CD4-positive, alpha-beta T cell (primary cell): ENCODE data around the gene SUPT4H1. TPM values are rescaled to one million over a fixed set of nuclear protein-coding genes. Genes with fewer than 3 reads are reported as not detected.

ENCODE experiments used
- ATAC-seq: fragments of 200-7000 bp; cut with Tn5 transposase; one replicate; pipeline ENCODE4 v1.10.0; 2022; ENCODE audit warnings: mild to moderate bottlenecking; ENCODE audit not compliant: poor library complexity
- CTCF ChIA-PET: fragments of 350-600 bp; sonication (Branson Sonifier 250); formaldehyde crosslinking; loops from one replicate; lab custom pipeline; 2021; ENCODE audit warnings: antibody characterized with exemption, inconsistent platforms; lab: Charles Lee
- POLR2A ChIA-PET: fragments of 350-600 bp; sonication (Branson Sonifier 250); formaldehyde crosslinking; loops from one replicate; lab custom pipeline; 2021; ENCODE audit warnings: antibody characterized with exemption, inconsistent platforms; lab: Charles Lee
- DNase-seq, 14 experiments: peaks; one replicate each; pipeline ENCODE4 v3.0.0-alpha.2; 2013 to 2020; ENCODE audit warnings: mixed read lengths in 2 of 14
- H3K27ac ChIP-seq, 2 donors: one replicate each; pipeline versions ENCODE4 v1.5.1 to v1.7.0; 2013; ENCODE audit warnings: low read length in 2 of 2, low read depth in 1 of 2, mild to moderate bottlenecking in 1 of 2
- H3K27me3 ChIP-seq, 2 experiments: 1 replicate in 1 of 2; 2 replicates in 1 of 2; pipeline versions ENCODE4 v1.6.1 to v1.7.0; 2013; ENCODE audit warnings: low read length in 2 of 2, control low read depth in 1 of 2, mild to moderate bottlenecking in 1 of 2, moderate library complexity in 1 of 2; ENCODE audit not compliant: insufficient read depth in 2 of 2, control insufficient read depth in 1 of 2
- H3K36me3 ChIP-seq: one replicate; pipeline ENCODE4 v1.6.1; 2013; ENCODE audit warnings: low read length, control low read depth; ENCODE audit not compliant: insufficient read depth
- H3K4me1 ChIP-seq: one replicate; pipeline ENCODE4 v1.6.1; 2013; ENCODE audit warnings: low read length, control low read depth; ENCODE audit not compliant: insufficient read depth
- H3K4me3 ChIP-seq: one replicate; pipeline ENCODE4 v1.5.1; 2013; ENCODE audit warnings: mild to moderate bottlenecking, low read length, moderate library complexity
- H3K9me3 ChIP-seq, 2 experiments: 1 replicate in 1 of 2; 2 replicates in 1 of 2; pipeline versions ENCODE4 v1.6.1 to v1.7.0; 2013; ENCODE audit warnings: low read length in 2 of 2, mild to moderate bottlenecking in 2 of 2, control low read depth in 1 of 2, moderate library complexity in 1 of 2; ENCODE audit not compliant: control insufficient read depth in 1 of 2, insufficient read depth in 1 of 2
- H3K27ac Mint-ChIP-seq: one replicate; pipeline ENCODE4 v1.8.0; 2020; ENCODE audit warnings: mixed read lengths
- H3K27me3 Mint-ChIP-seq: one replicate; pipeline ENCODE4 v1.8.0; 2021; ENCODE audit warnings: mixed read lengths
- H3K36me3 Mint-ChIP-seq: one replicate; pipeline ENCODE4 v1.8.0; 2021; ENCODE audit warnings: low read depth, mixed read lengths
- H3K4me1 Mint-ChIP-seq: one replicate; pipeline ENCODE4 v1.8.0; 2021; ENCODE audit warnings: low read depth, mixed read lengths
- H3K4me3 Mint-ChIP-seq: one replicate; pipeline ENCODE4 v1.8.0; 2020; ENCODE audit warnings: mild to moderate bottlenecking, mixed read lengths
- H3K9me3 Mint-ChIP-seq: one replicate; pipeline ENCODE4 v1.8.0; 2020; ENCODE audit warnings: mixed read lengths
- intact Hi-C, 2 experiments: fragments of 100-400 bp; cut with DNase I in 1 of 2; cut with micrococcal nuclease in 1 of 2; formaldehyde crosslinking; loops; one replicate each; pipeline versions ENCODE4 v1.15.1 to v1.9.0; 2023 to 2025; cut with DNase I, micrococcal nuclease
- total RNA-seq, 174 experiments: library from RNA in 2 of 174; stranded (reverse) in 2 of 174; gene quantifications; one replicate each; pipeline ENCODE4 v1.2.3 and lab custom pipeline; 2021 to 2026
- TF ChIP-seq, protein P1 (sequence below): fragments of 200-600 bp; IDR thresholded peaks from one replicate; pipeline ENCODE4 v1.8.0; 2022; ENCODE audit warnings: antibody characterized with exemption, mild to moderate bottlenecking

SUPT4H1 gene
- total RNA-seq, 2 experiments from 2014 or later: 46.5 to 47.0 TPM

DNA sequence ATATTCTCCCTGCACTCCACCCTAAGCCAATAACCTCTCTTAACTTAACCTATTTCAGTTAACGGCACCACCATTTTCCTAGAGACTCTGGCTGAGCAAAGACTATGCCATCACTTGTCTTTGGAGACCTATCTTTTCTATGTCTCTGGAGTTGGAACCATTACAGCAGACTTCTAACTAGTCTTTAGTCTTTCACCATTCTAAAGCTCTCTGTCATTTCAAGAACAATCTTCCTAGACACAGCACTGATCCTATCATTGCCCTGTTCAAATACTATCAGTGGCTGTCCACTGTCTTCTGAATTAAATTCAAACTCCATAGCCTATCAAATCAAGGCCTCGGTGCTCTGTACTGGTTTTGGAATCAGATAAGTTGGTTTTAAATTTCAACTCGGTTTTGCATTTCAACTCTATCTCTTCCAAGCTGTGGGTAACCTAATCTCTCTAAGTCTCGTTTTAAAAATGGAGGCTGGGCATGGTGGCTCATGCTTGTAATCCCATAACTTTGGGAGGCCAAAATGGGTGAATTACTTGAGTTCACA is 33.4 kb upstream of the SUPT4H1 start:
- Histone ChIP-seq H3K9me3 (no peaks in the 10 kb centered on the region), H3K27me3 (no peaks in the 10 kb centered on the region), H3K27ac (no peak overlapping the region), H3K4me1 (peaks cover 11% of the 10 kb centered on the region), H3K4me3 (no peak overlapping the region), H3K36me3 (no peaks in the 10 kb centered on the region)
- Mint-ChIP-seq H3K9me3 (no peaks in the 10 kb centered on the region), H3K4me3 (no peak overlapping the region), H3K27ac (no peak overlapping the region), H3K36me3 (no peaks in the 10 kb centered on the region), H3K27me3 (no peaks in the 10 kb centered on the region), H3K4me1 (peaks cover 22% of the 10 kb centered on the region)
- POLR2A ChIA-PET: interaction anchor here (1.2 kb wide), 1 partner anchor 57 kb away, joined by 3 read pairs; the partner anchor contains the start of gene TSPOAP1
- intact Hi-C loops: no loop called here
- DNase-seq: no peak
- TF ChIP-seq, protein P1, sequence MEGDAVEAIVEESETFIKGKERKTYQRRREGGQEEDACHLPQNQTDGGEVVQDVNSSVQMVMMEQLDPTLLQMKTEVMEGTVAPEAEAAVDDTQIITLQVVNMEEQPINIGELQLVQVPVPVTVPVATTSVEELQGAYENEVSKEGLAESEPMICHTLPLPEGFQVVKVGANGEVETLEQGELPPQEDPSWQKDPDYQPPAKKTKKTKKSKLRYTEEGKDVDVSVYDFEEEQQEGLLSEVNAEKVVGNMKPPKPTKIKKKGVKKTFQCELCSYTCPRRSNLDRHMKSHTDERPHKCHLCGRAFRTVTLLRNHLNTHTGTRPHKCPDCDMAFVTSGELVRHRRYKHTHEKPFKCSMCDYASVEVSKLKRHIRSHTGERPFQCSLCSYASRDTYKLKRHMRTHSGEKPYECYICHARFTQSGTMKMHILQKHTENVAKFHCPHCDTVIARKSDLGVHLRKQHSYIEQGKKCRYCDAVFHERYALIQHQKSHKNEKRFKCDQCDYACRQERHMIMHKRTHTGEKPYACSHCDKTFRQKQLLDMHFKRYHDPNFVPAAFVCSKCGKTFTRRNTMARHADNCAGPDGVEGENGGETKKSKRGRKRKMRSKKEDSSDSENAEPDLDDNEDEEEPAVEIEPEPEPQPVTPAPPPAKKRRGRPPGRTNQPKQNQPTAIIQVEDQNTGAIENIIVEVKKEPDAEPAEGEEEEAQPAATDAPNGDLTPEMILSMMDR: no peak
- CTCF ChIA-PET: no interaction called here
- no peak for ATAC-seq

DNA sequence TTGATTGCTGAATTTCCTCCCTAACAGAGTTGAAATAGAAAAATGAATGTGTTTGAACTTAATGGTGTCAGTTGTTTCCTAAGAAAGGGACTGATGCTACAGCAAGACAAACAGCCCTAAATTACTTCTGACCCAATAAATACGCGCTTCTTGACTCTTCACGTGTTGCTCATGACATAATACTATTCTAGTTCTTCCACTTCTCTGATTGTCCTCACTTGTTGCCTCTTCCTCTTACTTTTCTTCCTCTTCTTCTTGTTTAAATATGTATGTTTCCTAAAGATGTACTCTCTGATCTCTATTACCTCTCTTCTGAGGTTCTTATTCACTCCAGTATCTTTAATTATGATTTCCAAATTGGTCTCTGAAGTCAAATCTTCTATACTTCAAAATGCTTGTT is 32.9 kb upstream of the SUPT4H1 start:
- Histone ChIP-seq H3K36me3 (no peaks in the 10 kb centered on the region), H3K27me3 (no peaks in the 10 kb centered on the region), H3K27ac (no peak overlapping the region), H3K4me1 (peaks cover 11% of the 10 kb centered on the region), H3K9me3 (no peaks in the 10 kb centered on the region), H3K4me3 (no peak overlapping the region)
- no peak for DNase-seq
- ChIA-PET CTCF (no interaction called here), POLR2A (interaction anchor here (1.2 kb wide), 1 partner anchor 57 kb away, joined by 3 read pairs; the partner anchor contains the start of gene TSPOAP1)
- Mint-ChIP-seq H3K4me1 (peaks cover 23% of the 10 kb centered on the region), H3K4me3 (no peak overlapping the region), H3K27me3 (no peaks in the 10 kb centered on the region), H3K9me3 (no peaks in the 10 kb centered on the region), H3K27ac (no peak overlapping the region), H3K36me3 (no peaks in the 10 kb centered on the region)
- ATAC-seq: no peak
- TF ChIP-seq, protein P1: no peak
- intact Hi-C loops: no loop called here

DNA sequence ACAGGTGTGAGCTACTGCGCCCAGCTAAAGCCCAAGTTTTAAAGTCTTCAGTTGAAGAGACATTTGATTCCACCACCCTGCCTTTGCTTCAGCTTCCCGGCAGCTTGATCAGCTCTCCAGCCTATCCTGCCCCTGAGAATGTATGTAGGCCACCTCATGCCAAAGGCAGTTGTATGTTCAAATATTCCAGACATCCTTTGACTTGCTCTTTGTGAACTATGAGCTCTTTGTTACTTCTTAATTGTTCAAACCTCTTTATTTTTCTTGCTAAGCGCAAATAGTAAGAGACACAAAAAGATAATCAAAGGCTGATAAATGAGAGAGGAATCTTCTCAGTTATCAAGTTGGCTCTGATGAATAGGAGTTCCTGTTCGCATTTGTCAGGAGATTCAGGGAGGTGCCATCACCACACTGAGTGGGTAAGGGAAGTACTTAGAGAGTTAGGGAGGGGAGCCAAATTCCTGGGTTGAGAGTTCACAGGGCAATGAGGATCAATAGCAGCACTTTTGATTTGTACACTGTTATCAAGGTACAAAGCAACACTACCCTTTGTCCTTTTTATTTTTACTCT is 32.0 kb upstream of the SUPT4H1 start:
- Histone ChIP-seq H3K27ac (no peak overlapping the region), H3K27me3 (no peaks in the 10 kb centered on the region), H3K4me3 (no peak overlapping the region), H3K4me1 (peaks cover 20% of the 10 kb centered on the region), H3K36me3 (no peaks in the 10 kb centered on the region), H3K9me3 (no peaks in the 10 kb centered on the region)
- H3K36me3 Mint-ChIP-seq: no peaks in the 10 kb centered on the region
- H3K27ac Mint-ChIP-seq: no peak overlapping the region
- H3K9me3 Mint-ChIP-seq: no peaks in the 10 kb centered on the region
- CTCF ChIA-PET: no interaction called here
- H3K4me1 Mint-ChIP-seq: peaks cover 32% of the 10 kb centered on the region
- no peak overlapping the region for H3K4me3 Mint-ChIP-seq
- TF ChIP-seq, protein P1: no peak
- ATAC-seq (no peak), DNase-seq (no peak)
- H3K27me3 Mint-ChIP-seq: no peaks in the 10 kb centered on the region
- POLR2A ChIA-PET: interaction anchor here (1.7 kb wide), 1 partner anchor 39 kb away, joined by 4 read pairs; no protein-coding TSS in a partner anchor
- intact Hi-C loops: no loop called here
